OCI-M1 (cell line): ENCODE results near the gene ARMH3.

Experiments used
- DNase-seq: peaks from one replicate; lab custom pipeline; 2025; lab: John Stamatoyannopoulos, UW

The ARMH3 gene

DNA sequence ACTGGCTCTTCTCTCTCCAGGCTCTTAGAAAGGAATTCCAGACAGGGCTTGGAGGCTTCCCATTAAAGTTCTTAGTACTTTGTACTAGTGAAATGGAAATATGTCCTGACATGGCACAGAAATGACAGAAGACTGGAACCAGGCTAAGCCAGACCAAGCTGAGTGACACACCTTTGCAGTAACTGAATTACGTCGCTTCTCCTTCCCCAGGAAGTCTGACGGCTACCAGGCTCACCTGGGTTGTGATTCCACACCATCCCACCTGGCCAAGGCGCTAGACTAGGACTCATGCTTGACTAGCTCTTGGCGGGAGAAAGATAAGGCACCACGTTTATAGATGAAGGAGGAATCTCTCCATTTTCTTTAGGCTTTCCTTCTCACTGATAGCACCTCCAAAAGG lies 161.7 kb downstream of the ARMH3 start:
- DNase-seq: no peak

GRCh38 chr10:101893510-101894120 lies 162.4 kb downstream of the ARMH3 start:
- no peak for DNase-seq

DNA sequence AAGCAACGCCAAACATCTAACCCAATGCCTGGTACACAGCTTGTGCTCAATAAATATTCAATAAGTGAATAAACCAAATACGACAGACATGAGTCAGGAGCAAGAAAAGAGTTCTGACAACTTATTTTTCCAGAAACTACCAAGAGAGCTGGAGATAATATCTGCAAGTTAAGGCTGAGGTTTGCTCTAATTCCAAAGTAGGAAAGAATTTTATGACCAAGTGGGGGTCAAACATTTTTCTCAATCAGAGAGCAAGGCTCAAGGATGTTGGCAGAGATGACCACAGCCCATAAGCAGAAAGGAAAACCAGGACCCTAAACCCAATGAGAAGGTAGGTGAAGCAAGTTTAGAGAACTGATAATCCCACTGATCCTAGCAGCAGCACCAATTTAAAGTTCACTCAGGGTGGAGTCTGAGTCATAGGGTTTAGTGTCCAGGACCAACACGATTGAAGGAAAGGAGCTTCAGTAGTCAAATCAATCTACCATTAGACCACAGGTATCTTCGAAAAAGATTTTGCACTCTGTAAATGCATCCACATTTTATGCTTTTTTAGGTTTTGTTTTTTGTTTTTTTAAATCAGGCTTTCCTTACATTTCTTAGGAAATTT lies 163.1 kb downstream of the ARMH3 start:
- DNase-seq: no peak

- DNase-seq: peak; percentile 92
Observed at GRCh38 chr10:101889256-101890210, 166.4 kb downstream of the ARMH3 start.

- no peak for DNase-seq
Observed at GRCh38 chr10:101888251-101888949, 167.6 kb downstream of the ARMH3 start.

- DNase-seq: no peak
Observed at GRCh38 chr10:101887775-101888174, 168.2 kb downstream of the ARMH3 start.

GRCh38 chr10:101886521-101887312 lies 169.3 kb downstream of the ARMH3 start:
- DNase-seq: no peak

- no peak for DNase-seq
Observed at GRCh38 chr10:101881036-101881774, 174.8 kb downstream of the ARMH3 start.

GRCh38 chr10:101880232-101880573 lies 175.8 kb downstream of the ARMH3 start:
- no peak for DNase-seq

- no peak for DNase-seq
Observed at GRCh38 chr10:101879456-101880231, 176.3 kb downstream of the ARMH3 start.

DNA sequence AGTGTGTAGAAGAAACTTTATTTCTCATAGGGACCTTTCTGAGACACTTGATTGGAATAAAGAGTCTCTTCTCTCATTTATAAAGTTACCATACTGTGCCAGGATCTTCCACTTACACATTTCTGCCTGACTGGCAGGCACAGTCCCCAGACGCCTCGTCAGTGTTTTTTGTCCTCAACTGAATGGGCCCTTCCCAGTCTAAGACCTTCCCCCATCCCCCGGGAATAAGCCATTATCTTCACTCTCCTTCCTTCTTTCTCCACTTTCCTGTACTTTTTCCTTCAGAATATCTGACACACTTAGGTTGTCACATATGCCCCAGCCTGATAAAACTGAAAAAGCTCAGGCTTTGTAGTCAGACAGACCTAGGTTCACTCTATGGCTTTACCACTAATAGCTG lies 177.1 kb downstream of the ARMH3 start:
- no peak for DNase-seq

- no peak for DNase-seq
Observed at GRCh38 chr10:101875068-101875688, 180.8 kb downstream of the ARMH3 start.

DNA sequence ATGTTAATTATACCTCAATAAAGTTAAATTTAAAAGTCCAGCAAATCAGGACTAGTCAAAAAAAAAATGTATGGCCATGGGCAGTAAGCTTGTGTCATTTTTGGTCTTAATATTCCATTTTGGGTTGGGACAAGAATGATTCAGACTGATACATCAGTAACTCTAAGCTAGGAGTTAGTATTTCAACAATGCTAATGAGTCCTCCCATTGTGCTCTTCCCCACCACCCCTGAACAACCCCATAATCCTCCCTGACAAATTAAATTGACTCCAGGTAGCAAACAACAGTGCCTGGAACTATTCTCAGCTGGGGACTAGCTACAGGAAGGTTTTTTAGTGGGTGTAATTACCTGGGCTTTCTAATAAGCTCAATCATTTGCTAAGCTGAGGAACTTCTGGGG lies 181.7 kb downstream of the ARMH3 start:
- no peak for DNase-seq

DNA sequence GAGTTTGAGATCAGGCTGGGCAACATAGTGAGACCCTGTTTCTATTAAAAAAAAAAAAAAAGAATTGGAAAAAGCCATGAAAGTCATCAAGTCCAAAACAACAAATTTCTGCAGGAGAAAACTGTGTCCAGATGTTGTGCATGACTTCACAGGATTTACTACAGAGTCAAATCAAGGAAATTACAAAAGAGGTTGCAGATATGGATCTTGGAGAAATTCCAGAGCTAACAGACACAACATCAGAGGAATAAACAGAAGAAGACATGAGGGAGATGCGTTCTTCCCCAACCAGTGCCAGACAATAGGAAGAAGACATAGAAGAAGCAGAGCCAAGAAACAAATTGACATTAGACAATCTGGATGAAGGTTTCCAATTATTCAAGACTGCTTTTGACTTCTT lies 188.0 kb downstream of the ARMH3 start:
- no peak for DNase-seq

- DNase-seq: no peak
Observed at GRCh38 chr10:101859530-101859929, 196.4 kb downstream of the ARMH3 start.

DNA sequence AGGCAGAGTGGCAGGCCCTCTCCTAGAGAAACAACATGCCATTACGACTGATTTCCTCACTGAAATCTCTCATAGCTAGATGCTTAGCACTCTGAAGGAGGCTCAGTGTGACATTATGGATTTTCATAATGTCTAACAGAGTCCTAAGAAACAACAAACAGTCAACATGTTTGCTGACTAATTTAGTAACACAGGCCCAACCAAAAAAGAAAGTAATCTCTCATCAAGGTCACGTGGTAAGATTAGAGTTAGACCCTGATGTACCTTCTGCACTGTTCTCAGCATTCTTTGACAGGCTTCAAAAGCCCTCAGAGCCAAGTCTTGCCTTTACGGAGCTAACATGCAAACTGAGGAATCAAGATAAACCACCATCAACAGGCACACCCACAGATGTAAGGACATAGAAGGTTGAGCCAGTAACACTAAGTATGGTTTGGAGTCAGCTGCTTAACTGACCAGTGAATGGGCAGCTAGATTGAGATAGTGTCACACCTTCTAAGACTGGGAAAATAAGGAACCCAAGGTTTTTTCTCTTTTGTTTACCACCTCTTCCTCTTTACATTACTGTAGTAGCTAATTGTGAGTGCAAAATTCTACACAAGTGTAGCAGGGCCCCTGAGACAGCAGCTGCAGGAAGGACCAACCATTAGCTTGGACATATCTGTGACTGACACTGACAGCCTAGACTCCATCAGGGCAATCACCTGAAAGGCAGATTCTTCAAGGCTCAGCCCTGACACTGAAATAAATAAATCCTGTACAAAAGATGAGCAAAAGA lies 197.1 kb downstream of the ARMH3 start:
- DNase-seq: peak; percentile 81

DNA sequence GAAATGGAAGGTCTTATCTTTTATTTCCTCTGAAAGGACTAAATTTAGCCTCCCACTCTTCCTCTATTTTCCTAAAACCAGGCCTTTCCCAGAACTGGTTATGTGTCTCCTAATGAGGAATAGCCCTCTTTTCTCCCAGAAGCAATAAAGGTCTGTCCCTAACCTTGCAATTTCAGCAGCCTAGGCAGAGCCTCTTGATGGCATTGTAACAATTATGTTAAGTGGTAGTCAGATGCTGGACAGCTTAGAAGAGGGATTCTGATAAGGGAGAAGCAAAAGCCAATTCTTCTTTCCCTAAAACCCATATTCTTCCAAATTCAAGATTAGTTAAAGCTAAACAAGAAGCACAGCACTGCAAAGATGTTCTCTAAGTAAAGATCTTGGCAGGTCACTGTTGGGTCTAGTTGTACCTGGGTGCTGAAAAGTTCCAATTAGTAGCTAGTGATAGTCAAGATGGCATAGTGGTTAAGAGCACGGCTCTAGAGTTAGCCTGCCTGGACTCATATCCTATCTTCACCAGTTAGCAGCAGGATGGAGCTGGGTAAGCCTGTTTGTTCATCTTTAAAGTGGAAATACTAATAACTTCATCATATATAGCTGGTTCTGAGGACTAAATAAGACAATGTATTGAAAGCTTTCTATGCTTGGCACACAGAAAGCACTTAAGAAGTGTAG lies 198.0 kb downstream of the ARMH3 start:
- peak; percentile 26 for DNase-seq

GRCh38 chr10:101856626-101857025 lies 199.3 kb downstream of the ARMH3 start:
- no peak for DNase-seq
